Lower leg skin (tissue), 4 donors: ENCODE data around the gene COBL. TPM values are rescaled to one million over a fixed set of nuclear protein-coding genes. Genes with fewer than 3 reads are reported as not detected.
A peak's percentile ranks its signal among the peaks of the same experiment; 100 is the strongest.

Source experiments
- DNase-seq, 2 donors: peaks; one replicate each; pipeline ENCODE4 v3.0.0-alpha.2; 2019; ENCODE audit warnings: low spot score in 2 of 2
- H3K4me3 ChIP-seq: fragments of 200-600 bp; sonication (generic); 2 replicates; pipeline ENCODE4 v1.5.1; 2017; ENCODE audit warnings: mild to moderate bottlenecking, low read depth; ENCODE audit not compliant: poor library complexity, severe bottlenecking
- CTCF ChIP-seq, 3 donors: fragments of 450-650 bp; IDR thresholded peaks; one replicate each; pipeline ENCODE4 v1.5.1; 2016; ENCODE audit warnings: antibody characterized with exemption in 3 of 3, mild to moderate bottlenecking in 3 of 3, moderate library complexity in 2 of 3
- POLR2A ChIP-seq, 2 donors: fragments of 450-650 bp; IDR thresholded peaks; one replicate each; pipeline ENCODE4 v1.6.1; 2016 to 2017; ENCODE audit warnings: antibody characterized with exemption in 2 of 2, mild to moderate bottlenecking in 1 of 2, moderate library complexity in 1 of 2
- WGBS, 2 donors: methylation state at CpG; one replicate each; pipeline ENCODE4 v1.1.5; 2018; 5-methylcytosine and 5-hydroxymethylcytosine counted together
- intact Hi-C: fragments of 100-400 bp; cut with DNase I; formaldehyde crosslinking; loops from one replicate; pipeline ENCODE4 v1.15.0; 2023; ENCODE audit warnings: low total_unique reads
- total RNA-seq, 4 donors: library from RNA; depleted of rRNA; stranded (reverse); fragments of >200 nt; gene quantifications; one replicate each; pipeline ENCODE4 v1.1.0, GENCODE V29; 2016

Gene COBL
- total RNA-seq, 4 donors from 2014 or later: 40.2 to 94.1 (median 66.5) TPM

GRCh38 chr7:51013861-51014511, 302.6 kb downstream of the COBL start:
- no peak overlapping the region for H3K4me3 ChIP-seq
- intact Hi-C loops: no loop called here
- TF ChIP-seq CTCF (IDR thresholded peaks at IDR 0.05) (no peak), POLR2A (IDR thresholded peaks at IDR 0.05) (no peak)
- 82 to 88% methylated on average over 21 of the region's 21 CpGs for WGBS, 2 donors
- peak; percentile 9 to 60 for DNase-seq

- no peak for TF ChIP-seq POLR2A (IDR thresholded peaks at IDR 0.05)
- TF ChIP-seq CTCF (IDR thresholded peaks at IDR 0.05): no peak
- DNase-seq: peak; percentile 6 to 81
- 86 to 87% methylated on average over 17 of the region's 17 CpGs for whole genome bisulfite sequencing, 2 donors
- no peak overlapping the region for H3K4me3 ChIP-seq
- intact Hi-C loops: no loop called here
Observed at GRCh38 chr7:51013218-51013786, 303.3 kb downstream of the COBL start.

GRCh38 chr7:51012569-51013217, 303.9 kb downstream of the COBL start:
- no peak overlapping the region for H3K4me3 ChIP-seq
- no peak for TF ChIP-seq POLR2A (IDR thresholded peaks at IDR 0.05)
- no peak for TF ChIP-seq CTCF (IDR thresholded peaks at IDR 0.05)
- intact Hi-C loops: no loop called here
- peak; percentile 9 to 62 for DNase-seq
- 78 to 85% methylated on average over 8 of the region's 8 CpGs for WGBS, 2 donors

GRCh38 chr7:51011710-51012350, 304.8 kb downstream of the COBL start:
- intact Hi-C loops: no loop called here

GRCh38 chr7:51010534-51010933, 306.1 kb downstream of the COBL start:
- TF ChIP-seq CTCF (IDR thresholded peaks at IDR 0.05) (no peak), POLR2A (IDR thresholded peaks at IDR 0.05) (no peak)
- no peak overlapping the region for H3K4me3 ChIP-seq
- intact Hi-C loops: no loop called here
- WGBS, 2 donors: 77 to 87% methylated on average over 7 of the region's 7 CpGs
- peak; percentile 3 to 68 for DNase-seq

More at GRCh38 chr7:51011710-51012350, 304.8 kb downstream of the COBL start:
- H3K4me3 ChIP-seq: no peak overlapping the region
- no peak for TF ChIP-seq CTCF (IDR thresholded peaks at IDR 0.05)
- TF ChIP-seq POLR2A (IDR thresholded peaks at IDR 0.05): no peak
- WGBS, 2 donors: 85 to 86% methylated on average over 7 of the region's 7 CpGs
- DNase-seq: peak; percentile 10 to 75
